Measurements from ENCODE around the gene PEAK1.

- TF ChIP-seq CTCF (conservative IDR thresholded peaks at IDR 0.05; ENCODE audit: low read depth, low read length) (no peak), EZH2 (IDR thresholded peaks at IDR 0.05; ENCODE audit: low read length, unreplicated experiment) (no peak)
Measured at GRCh38 chr15:77335298-77335697, 84.6 kb downstream of the PEAK1 start.

All from PC-3 (cell line).